T-helper 2 cell (primary cell): ENCODE data around the gene DPYD.

Experiments
- DNase-seq, 5 experiments: peaks; one replicate each; pipeline versions ENCODE4 v3.0.0 to v3.0.0-alpha.2; 2012 to 2022

The DPYD gene

DNA sequence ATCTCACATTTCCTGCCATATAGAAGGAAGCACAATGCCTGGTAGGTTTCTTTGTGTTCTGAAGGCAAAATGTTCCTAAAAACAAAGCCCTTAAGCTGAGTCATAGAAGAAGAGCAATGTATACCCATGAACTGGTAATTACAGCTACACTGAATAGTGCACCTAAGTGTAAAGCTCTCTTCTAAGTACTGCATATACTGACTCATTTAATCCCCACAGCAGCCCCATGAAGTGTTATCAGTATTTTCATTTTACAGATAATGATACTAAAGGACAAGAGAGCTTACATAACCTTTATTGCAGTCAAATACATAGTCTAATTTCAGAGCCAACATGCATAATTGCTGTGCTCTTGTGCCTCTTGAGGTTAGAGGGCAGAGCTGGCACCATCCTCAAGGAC lies 239.9 kb downstream of the DPYD start:
- peak in 1 of 5 experiments; percentile 53 for DNase-seq

DNA sequence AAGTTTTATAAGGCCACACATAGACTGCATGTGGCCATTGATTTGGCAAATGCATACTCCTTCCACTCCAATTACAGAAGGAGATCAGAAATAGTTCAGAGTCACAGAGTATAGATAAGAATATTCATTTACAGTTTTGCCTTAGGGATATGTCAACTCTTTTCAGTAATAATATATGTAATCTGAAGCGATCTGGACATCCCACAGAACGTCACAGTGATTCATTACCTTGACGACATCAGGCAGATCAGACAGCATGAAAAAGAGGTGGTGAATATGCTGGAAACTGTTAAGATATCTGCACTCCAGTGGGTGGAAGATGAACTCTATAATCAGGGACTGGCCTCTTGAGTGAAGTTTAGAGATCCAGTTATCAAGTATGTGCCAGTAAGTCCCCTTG lies 240.4 kb downstream of the DPYD start:
- no peak for DNase-seq

DNA sequence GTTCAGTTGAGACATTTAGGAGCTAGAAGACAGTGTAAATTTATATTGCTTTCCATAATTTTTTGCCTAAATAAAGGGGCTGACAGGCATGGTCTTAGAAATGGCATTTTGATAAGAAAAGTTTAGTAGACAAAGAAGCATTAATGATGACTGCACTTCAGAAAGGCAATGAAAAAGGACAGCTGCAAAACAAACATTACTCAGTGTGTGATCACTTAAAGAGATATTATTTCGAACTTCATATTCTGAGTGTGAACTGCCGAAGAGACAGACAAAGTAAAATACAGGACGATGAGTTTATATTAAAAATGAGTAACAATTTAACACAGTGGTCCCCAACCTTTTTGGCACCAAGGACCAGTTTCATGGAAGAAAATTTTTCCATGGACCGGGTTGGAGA lies 243.1 kb downstream of the DPYD start:
- DNase-seq: no peak

DNA sequence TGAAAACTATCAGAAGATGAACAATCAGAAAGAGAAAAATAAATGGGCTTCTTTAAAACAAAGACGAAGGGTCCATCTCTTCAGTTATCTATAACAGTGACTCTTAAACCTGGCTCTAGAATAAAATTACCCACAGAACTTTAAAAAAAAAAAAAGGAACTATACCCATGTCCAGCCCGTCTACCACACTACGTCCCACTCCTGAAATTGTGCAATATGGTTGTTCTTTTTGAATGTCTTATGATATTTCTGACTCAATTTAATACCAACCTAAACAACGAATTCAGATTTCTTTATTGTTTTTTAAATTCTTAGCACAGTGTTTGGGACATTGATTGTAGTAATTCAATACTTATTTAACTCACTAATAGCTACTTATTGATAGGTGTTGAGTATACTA lies 246.3 kb downstream of the DPYD start:
- no peak for DNase-seq

DNA sequence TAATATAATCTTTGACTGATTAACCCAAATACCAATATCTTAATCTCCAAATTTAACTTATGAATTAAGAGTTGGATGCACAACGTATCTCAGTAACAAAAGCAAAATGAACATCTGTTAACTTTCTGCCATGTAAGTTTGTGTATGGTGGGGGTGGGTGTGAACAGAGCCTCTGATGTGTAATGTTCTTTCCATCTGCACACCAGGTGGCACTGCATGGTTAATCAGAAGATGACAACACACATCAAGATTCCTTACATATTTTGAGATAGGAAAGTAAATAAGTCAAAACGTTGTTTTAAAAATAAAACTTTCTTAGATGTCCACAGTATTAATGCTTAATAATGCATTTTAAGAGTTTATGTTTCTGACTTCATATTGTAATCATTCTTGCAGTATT lies 251.9 kb downstream of the DPYD start:
- peak in 1 of 5 experiments; percentile 32 for DNase-seq

DNA sequence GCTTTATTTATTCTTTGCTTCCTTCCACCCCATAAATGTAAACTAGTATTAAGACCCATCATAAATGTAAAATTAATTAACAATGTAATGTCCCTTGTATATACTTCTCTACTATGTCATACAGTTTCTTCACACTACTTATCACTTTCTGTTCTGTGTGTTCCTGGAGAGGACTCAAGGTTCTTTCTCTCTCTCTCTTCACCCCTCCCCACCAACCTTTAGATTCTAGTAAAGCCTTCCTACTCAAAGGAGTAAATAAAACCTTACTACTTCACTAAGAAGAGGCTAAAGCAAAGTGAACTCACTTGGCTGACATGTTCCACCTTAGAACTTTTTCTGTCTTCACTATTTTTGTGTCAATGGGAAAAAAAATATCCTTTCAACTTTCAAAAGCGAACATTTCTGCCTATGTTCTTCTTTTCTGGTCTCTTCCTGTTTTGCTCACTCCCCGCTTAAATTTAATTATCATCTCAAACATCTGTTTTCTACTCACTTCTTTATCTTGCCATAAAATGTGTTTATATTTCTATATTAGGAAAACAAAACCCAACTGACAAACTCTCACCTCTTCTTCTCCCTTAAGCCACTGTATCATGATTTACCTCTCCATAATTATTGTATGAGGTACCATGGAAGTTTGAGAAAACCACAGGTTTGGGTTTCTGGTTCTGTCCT lies 260.3 kb downstream of the DPYD start:
- DNase-seq: no peak

DNA sequence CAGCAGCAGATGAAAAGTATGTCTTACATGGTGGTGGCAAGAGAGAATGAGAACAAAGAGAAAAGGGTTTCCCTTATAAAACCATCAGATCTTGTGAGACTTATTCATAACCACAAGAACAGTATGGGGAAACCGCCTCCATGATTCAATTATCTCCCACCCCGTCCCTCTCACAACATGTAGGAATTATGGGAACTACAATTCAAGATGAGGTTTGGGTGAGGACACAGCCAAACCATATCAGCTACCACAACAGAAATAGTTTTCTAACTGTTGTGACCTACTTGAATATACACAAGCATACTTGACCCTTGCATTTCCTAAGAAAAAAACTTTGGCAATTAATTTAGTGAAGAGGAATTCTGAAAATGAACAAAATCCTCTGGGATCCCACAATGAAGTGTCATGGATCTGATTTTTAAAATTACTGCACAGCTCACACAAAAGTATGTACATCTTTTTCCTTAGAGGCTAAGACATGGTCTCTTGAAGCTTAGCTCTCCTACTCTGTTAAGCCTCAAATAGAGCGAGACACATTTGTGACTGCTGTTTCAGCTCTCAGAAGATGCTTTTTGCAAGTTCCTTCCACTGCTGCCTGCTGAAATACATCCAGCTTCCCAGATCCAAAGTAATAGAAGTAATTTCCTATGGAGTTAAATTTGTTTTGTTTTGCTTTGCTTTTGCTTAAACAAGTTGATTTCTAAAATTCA lies 265.8 kb downstream of the DPYD start:
- no peak for DNase-seq

DNA sequence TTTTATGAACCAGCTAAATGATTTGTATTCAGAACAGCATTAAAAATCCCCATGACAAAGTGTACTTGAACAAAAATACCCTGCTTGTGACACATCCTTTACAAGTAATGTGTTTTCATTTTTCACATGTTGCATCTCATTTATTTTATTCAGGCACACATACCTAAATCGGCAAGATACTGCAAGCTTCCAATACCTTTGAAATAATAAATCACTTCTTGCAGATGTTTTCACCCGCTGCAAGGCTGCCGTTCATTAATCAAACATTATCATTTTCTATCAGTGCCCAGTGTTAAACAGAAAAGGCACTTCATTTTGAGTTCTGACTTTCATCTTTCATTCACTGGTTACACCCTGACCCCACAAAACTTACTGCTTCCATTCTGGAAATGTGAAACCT lies 269.6 kb downstream of the DPYD start:
- DNase-seq: no peak

DNA sequence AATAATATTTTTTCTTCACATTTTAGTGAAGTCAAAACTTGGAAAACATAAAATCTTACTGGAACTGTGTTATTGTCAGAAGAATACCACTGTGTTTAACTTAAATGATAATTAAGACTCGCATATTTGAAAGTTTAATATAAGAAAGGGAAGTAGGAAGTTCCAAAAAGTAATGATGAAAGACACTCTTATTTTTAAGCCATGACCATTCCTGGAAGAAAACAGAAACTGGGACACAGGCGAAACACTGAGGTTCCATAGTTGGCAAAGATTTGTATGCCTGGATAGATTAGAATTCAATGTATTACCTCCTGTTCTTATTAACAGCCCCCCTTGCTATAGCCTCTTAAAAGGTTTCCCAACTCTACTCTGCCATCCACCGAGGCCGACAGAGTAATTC lies 271.2 kb downstream of the DPYD start:
- no peak for DNase-seq

DNA sequence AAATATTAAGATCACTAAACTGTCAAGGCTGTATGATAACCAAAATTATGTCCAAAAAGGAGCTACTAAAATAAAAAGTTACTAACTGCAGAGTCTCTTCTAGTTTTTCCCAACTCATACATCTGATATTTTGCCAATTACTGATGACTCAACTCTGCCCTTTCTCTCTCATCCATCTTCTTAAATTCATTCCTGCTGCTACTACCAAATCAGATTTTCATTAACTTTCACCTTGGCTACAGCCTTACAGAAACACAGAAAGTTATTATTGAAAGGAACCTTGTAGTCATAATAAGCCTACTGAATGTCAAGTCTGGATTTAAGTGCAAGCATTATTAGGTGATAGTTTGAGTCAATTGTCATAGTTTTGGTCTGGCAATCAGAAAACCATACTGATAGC lies 273.1 kb downstream of the DPYD start:
- no peak for DNase-seq

DNA sequence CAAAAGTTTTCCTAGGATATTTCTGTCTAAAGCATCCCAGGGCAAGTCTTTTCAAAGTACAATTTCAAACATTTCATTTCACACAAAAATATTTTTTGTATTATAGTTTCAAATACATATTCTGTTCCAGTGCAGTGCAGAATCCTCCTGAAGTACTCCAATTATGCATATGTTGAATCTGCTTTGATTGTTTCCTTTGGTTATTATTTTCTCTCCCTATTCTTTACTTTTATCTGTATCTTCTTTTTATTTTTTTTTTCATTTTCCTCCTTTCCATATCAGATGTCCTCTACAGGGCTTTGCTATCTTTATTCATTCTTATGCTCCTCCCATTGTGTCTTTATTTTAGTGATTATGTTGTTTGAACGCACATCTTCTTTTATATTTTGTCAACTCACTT lies 274.8 kb downstream of the DPYD start:
- no peak for DNase-seq

DNA sequence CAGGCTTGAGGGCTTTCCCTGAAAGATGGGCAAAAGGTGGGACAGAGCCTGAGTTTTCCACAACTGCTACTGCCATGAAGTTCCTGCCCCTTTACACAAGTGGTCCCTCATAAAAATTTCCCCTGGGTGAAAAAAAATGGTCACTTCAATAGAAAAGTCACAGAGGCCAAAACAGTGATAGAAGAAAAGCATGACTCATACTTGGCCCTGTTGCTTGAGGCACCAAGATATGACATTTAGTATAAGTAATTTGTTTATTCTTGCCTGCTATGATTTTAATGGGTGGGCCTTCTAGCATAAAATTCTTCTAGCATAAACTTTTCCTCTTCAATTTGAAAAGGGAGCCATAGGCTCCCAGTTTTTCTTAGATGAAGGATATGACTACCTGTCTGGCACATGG lies 280.2 kb downstream of the DPYD start:
- no peak for DNase-seq

DNA sequence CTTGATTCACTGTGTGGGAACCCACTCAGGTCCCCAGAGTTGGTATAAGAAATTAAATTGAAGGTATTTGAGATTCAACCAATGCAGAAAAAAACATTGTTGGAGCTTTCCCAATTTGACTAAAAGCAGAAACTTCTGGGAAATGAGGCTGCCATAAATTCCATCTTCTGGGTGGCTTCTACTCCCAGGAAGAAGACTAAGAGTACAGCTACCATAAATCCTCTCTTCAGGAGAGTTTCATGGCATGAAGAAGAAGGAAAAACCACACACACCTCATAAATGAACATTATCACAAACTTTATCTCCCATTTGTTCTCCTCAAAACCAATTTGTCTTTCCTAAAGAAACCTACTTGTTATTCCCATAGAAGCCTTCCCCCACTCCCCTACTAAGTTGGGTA lies 283.9 kb downstream of the DPYD start:
- no peak for DNase-seq

DNA sequence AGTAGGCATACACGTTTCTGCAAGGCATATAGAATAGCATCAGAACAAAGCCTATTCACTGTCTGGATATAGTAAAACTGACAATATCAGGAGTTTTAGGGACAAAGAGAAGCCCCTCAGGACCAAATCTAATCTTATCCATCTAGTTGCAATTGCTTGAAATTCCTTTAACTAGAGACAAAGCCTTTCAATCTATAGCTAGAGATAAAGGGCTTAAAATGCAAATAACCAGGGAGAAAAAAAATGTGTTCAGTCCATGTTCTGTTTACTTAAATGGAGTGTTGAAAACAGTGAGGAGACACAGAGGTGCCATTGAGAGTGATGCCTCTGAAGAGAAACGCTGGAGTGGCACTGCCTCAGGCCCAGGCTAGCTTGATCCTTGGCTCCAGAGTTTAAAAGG lies 286.1 kb downstream of the DPYD start:
- no peak for DNase-seq

DNA sequence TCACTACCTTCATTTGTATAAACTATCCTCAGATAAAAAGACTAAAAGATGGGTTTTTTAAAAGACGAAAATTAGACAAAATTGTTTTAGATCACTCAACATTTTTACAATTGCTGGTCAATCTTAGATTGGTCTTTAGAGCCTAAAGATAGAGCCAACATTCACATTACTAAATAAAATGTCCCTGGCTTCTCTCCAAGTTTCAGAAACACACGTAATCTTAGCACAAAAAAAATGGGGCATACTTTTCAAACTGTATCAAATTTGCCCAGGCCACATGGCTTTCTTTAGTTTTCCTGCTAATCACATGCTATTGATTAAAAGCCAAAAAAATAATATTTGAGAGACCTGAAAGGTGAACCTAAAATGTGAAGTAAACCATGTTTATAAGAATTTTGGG lies 288.1 kb downstream of the DPYD start:
- no peak for DNase-seq

DNA sequence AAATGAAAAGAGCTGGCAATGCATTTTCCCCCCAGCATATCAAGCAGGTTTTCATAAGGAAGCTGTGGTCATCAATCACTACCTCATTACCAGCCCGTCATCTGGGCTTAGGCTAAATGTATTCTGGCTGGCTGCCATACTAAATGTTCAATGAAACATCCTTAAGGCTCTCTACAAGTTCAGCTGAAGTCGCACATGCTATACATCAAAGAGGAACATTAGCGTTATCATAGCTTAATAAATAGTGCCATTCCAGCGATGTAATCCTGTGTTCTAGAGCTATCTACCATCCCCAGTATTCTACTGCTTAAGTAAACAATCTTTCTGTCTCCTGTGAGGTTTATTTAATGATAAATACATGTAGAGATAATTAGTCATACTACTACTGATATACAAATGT lies 288.8 kb downstream of the DPYD start:
- no peak for DNase-seq

DNA sequence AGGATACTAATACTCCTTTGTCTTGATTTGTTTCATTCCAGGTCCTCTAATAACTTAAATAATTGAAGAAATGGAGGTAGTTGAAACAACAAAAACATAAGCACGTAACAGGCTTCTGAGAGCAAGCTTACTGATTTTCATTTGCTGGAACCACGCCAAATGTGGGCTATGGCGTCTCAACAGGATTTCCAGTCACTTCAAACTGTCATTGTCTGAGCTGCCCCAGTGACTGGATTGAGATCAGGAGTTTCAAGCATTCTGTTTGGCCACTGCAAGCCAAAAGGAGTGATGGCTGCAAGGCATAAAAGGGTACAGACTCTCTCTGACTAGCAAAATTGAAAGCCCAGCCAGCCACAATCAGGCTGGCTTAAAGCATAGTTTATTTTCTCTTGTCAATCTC lies 289.9 kb downstream of the DPYD start:
- no peak for DNase-seq

DNA sequence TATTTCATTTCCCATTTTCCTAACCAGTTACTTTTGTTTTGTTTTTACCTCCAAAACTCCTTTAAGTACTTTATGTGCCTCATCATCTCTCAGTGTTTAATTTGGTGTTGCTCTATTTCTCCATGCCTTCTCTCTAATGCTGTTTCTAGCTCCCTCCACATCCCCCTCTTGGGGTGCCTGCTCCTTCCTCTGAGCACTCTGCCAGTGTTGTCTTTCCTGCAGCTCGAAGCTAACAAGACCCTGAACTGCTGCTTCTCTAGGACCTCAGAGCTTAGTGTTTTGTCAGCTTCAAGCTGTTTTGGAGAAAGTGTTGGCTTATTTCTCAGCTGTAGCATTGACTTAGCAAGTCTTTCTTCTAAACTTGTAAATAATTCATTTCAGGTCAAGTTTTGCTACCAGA lies 290.6 kb downstream of the DPYD start:
- DNase-seq: no peak

DNA sequence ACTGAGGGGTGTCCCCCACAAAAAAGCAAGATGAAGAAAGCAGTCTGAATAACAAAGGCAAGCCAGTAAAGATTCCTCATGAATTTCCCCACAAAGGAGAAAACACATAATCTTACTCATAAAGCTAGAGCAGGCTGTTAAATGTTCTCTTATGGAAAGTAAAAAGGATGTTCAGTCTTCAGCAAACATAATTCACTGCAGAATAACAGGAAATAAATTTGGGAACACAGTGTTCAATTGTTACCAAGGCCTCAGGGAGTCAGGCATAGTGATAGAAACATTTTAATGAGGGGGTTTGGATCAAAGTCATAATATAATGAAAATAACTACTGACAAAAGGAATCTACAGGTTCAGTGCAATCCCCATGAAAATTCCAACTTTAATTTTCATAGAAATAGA lies 297.6 kb downstream of the DPYD start:
- no peak for DNase-seq

DNA sequence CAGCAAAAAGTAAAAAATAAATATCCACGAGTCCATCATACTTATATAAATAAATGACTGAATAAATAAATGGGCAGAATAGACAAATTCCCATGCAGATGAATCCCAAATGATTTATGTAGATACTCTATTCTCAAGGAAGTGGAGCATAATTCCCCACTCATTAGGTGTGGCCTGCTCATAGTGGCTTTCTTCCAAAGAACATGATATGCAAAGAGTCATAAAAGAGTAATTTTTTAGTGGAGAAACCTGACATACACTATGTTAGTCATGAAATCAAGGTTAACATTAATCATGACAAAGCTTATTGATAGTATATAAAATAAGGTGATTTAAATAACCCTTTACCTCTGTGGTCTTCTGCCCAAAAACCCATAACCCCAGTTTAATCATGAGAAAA lies 298.9 kb downstream of the DPYD start:
- DNase-seq: no peak

DNA sequence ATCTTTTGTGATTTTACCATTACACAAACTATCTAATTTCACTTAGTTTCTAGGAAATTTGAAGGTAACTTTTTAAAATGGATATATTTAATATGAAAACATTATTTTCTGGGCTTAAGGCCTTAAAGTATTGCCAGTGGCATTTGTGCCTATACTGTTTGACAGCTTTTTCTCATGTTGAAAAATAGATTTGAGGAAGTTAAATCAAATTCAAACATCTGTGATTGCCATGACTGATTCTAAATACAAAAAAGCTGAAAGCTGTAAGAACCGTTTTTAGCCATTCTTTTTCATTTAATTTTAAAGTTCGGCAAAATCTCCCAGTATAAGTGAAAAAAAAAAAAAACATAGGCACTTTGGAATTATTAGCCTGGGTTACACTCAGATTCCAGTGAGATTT lies 301.1 kb downstream of the DPYD start:
- no peak for DNase-seq

DNA sequence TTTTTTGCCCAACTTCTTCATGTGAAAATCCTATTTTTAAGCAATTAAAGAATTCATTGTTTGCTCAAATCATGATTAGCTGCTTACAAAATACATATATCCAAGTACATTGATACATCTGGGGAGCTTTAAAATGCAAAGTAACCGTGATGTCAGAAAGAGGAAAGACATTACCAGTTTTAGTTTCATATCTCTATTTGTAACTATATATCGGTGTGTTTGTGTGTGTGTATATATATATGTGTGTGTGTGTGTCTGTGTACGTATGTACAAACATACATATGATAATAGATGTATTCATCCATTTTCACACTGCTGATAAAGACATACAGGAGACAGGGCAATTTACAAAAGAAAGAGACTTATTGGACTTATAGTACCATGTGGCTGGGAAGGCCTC lies 310.1 kb downstream of the DPYD start:
- no peak for DNase-seq

DNA sequence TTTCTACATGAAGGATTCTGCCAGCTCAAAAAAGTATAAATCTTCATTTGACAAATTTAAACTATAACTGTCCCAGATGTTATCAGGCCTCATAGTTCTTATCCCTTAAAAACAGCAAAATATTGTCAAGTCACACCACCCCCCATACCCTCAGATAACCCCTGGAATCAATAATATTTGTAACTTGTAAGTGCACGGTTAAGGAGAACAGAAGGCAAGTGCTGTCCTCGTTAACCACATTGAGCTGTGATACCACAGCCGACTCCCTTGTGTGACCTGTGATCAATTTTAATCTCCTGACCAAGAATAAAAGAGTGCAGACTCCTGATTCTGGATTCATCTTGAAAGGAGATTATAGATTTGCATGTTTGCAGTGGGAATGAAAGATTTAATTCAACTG lies 310.7 kb downstream of the DPYD start:
- no peak for DNase-seq

DNA sequence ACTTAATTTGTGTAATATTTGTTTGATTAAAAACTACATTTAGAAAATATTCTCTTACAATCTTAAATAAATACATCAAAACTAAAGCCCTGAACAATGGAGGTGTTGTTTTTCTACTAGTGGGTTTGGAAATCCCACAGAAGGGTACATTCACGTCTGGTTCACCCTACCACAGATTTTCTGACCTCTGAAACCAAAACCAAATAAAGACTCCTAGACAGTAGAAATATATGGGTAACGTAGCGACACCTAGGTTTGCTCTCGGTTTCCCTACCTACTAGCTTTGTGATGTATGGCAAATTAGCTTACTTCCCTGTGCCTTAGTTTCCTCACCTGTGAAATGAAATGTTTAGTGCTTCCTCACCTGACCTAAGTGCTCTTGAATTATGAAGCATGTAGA lies 312.6 kb downstream of the DPYD start:
- no peak for DNase-seq

DNA sequence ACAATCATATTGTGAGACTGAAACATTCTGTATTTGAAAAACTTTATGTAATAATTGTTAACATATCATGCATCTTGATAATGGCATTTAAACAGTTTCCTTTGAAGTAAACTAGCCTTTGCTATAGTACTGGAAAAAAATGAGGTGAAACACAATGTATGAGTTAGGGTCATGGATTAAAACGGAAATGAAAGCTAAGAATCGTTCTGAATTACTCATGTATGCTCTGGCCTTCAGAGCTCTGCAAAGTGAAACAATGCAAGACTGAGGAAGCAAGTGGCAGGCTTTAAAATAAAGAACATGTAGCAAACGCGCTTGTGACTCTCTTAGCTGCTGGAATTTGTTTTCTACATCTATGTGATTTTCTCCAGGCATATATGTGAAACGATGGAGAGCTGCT lies 317.1 kb downstream of the DPYD start:
- DNase-seq: no peak
